Epidermal melanocyte (primary cell): ENCODE results near the gene NPFF.
A peak's percentile ranks its signal among the peaks of the same experiment; 100 is the strongest.

Experiments used
- DNase-seq: peaks from one replicate; pipeline ENCODE4 v3.0.0; 2011; ENCODE audit warnings: low spot score; ENCODE audit not compliant: insufficient read length

The NPFF gene

GRCh38 chr12:53514628-53515290 is 7.5 kb upstream of the NPFF start:
- DNase-seq, result no peak

GRCh38 chr12:53513712-53514410 is 6.6 kb upstream of the NPFF start:
- no peak for DNase-seq

GRCh38 chr12:53510181-53510812 is 3.0 kb upstream of the NPFF start:
- DNase-seq, result no peak

- DNase-seq, result peak; percentile 67
These were observed 1.4 kb upstream of the NPFF start for GRCh38 chr12:53508534-53509170.

- no peak for DNase-seq
These were observed 260 bp upstream of the NPFF start for GRCh38 chr12:53507603-53507885.

- DNase-seq, result no peak
These were observed 866 bp downstream of the NPFF start for GRCh38 chr12:53506450-53506785.

GRCh38 chr12:53505555-53506449 is 1.5 kb downstream of the NPFF start:
- no peak for DNase-seq

- DNase-seq, result no peak
These were observed 2.2 kb downstream of the NPFF start for GRCh38 chr12:53505086-53505485.

- no peak for DNase-seq
These were observed 3.0 kb downstream of the NPFF start for GRCh38 chr12:53504004-53504920.

GRCh38 chr12:53502983-53503728 is 4.1 kb downstream of the NPFF start:
- no peak for DNase-seq

GRCh38 chr12:53502331-53502730 is 5.0 kb downstream of the NPFF start:
- no peak for DNase-seq

- DNase-seq, result no peak
These were observed 5.6 kb downstream of the NPFF start for GRCh38 chr12:53501615-53502181.

GRCh38 chr12:53500776-53501614 is 6.3 kb downstream of the NPFF start, which contains the start of gene TARBP2:
TSS of gene TARBP2 (plus strand) at chr12:53501283. CDS start at chr12:53501409, 126 bp downstream.
- peak; percentile 86 for DNase-seq

GRCh38 chr12:53500142-53500775 is 7.0 kb downstream of the NPFF start:
- no peak for DNase-seq

GRCh38 chr12:53499266-53500141 is 7.8 kb downstream of the NPFF start, which contains the start of gene MAP3K12:
TSS of gene MAP3K12 (minus strand) at chr12:53499458. CDS start at chr12:53487391, 12,067 bp downstream.
- no peak for DNase-seq

- no peak for DNase-seq
These were observed 9.1 kb downstream of the NPFF start for GRCh38 chr12:53498235-53498630.

GRCh38 chr12:53497461-53497860 is 9.8 kb downstream of the NPFF start:
- DNase-seq, result no peak
